ENCODE measurements around the gene SGCD. TPM values are rescaled to one million over a fixed set of nuclear protein-coding genes. Genes with fewer than 3 reads are reported as not detected.

SGCD gene
- total and polyA plus RNA-seq, 9 of the 15 experiments (the other 6 are each of a cell fraction or from before 2014, with no cell fraction given) = not detected

DNA sequence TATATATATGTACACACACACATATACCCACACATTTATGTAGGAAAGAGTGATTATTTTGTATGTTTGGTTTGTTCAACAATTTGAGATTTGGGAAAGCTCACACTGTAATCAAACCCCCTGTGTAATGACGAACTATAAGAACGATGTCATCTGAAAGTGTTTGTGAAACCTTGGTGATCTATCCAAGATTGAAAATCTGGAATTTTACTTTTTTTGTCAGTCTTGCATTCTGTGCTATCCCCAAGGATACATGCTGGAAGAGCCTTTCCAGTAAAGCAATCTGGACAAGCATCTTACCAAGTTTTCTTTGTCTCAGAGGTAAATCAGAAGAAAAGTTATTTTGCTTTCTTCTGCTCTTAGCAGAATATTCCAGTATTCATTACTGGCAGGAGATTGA, 23.3 kb downstream of the SGCD start:
- Histone ChIP-seq H3K9me3 (replicated peaks; ENCODE audit: control insufficient read depth, insufficient read depth, low read depth, low read length) (no peaks in the 10 kb centered on the region; the same call in none of the 2 replicates), H3K4me2 (ENCODE audit: insufficient read depth, low read length) (no peak overlapping the region), H3K9ac (ENCODE audit: insufficient read depth in 1 of 2, low read depth in 2 of 2, low read length in 2 of 2) (no peak overlapping the region), H3K27ac (ENCODE audit: extremely low read depth, low read depth, low read length) (no peak overlapping the region), H3K4me3 (no peak overlapping the region), H3K27me3 (ENCODE audit: control insufficient read depth in 2 of 2, insufficient read depth in 2 of 2, low read length in 2 of 2) (no peaks in the 10 kb centered on the region), H3K79me2 (ENCODE audit: control insufficient read depth, insufficient read depth, low read length) (no peaks in the 10 kb centered on the region), H2AFZ (ENCODE audit: low read depth, low read length) (no peak overlapping the region), H4K20me1 (replicated peaks; ENCODE audit: control insufficient read depth, insufficient read depth, low read length) (no peaks in the 10 kb centered on the region), H3K9me1 (ENCODE audit: control insufficient read depth, insufficient read depth, low read length) (no peaks in the 10 kb centered on the region), H3K4me1 (replicated peaks in 1 of 2; ENCODE audit: control insufficient read depth in 2 of 2, insufficient read depth in 2 of 2, low read length in 2 of 2) (no peaks in the 10 kb centered on the region), H3K36me3 (ENCODE audit: control insufficient read depth, insufficient read depth, low read length) (no peaks in the 10 kb centered on the region)
- 0% methylated on average over 2 of the region's 2 CpGs for WGBS (ENCODE audit: insufficient coverage, low coverage, missing lambda C conversion rate)
- in situ Hi-C loops (cut with MboI) (no loop called here), intact Hi-C loops (cut with micrococcal nuclease) (no loop called here)
- DNase-seq (ENCODE audit: extremely low read depth in 1 of 4, low spot score in 3 of 4) (no peak), ATAC-seq (no peak), FAIRE-seq (no peak)
- ChIA-PET CTCF (ENCODE audit: low intra/inter-chr PET ratio) (no interaction called here), POLR2A (no interaction called here)
- TF ChIP-seq SMAD3 (CRISPR knock-in tag; conservative IDR thresholded peaks at IDR 0.05) (no peak), SLC30A9 (CRISPR knock-in tag; IDR thresholded peaks at IDR 0.05) (no peak), CBX5 (IDR thresholded peaks at IDR 0.05; ENCODE audit: borderline replicate concordance, low read depth) (no peak), BMI1 (IDR thresholded peaks at IDR 0.05; ENCODE audit: low read length) (no peak), ZNF408 (CRISPR knock-in tag; IDR thresholded peaks at IDR 0.05; ENCODE audit: low read depth) (no peak), SMARCE1 (IDR thresholded peaks at IDR 0.05) (no peak), POLR2A (conservative IDR thresholded peaks at IDR 0.05) (no peak), BRF1 (IDR thresholded peaks at IDR 0.05; ENCODE audit: borderline replicate concordance, extremely low read depth, insufficient read length) (no peak)
- TF ChIP-seq, protein P1, sequence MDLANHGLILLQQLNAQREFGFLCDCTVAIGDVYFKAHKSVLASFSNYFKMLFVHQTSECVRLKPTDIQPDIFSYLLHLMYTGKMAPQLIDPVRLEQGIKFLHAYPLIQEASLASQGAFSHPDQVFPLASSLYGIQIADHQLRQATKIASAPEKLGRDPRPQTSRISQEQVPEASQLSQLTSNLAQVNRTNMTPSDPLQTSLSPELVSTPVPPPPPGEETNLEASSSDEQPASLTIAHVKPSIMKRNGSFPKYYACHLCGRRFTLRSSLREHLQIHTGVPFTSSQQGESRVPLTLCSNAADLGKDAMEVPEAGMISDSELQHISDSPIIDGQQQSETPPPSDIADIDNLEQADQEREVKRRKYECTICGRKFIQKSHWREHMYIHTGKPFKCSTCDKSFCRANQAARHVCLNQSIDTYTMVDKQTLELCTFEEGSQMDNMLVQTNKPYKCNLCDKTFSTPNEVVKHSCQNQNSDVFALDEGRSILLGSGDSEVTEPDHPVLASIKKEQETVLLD (IDR thresholded peaks at IDR 0.05) = no peak
- TF ChIP-seq, protein P2, sequence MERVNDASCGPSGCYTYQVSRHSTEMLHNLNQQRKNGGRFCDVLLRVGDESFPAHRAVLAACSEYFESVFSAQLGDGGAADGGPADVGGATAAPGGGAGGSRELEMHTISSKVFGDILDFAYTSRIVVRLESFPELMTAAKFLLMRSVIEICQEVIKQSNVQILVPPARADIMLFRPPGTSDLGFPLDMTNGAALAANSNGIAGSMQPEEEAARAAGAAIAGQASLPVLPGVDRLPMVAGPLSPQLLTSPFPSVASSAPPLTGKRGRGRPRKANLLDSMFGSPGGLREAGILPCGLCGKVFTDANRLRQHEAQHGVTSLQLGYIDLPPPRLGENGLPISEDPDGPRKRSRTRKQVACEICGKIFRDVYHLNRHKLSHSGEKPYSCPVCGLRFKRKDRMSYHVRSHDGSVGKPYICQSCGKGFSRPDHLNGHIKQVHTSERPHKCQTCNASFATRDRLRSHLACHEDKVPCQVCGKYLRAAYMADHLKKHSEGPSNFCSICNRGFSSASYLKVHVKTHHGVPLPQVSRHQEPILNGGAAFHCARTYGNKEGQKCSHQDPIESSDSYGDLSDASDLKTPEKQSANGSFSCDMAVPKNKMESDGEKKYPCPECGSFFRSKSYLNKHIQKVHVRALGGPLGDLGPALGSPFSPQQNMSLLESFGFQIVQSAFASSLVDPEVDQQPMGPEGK (CRISPR knock-in tag; IDR thresholded peaks at IDR 0.05; ENCODE audit: borderline replicate concordance) = no peak
- TF ChIP-seq, protein P3, sequence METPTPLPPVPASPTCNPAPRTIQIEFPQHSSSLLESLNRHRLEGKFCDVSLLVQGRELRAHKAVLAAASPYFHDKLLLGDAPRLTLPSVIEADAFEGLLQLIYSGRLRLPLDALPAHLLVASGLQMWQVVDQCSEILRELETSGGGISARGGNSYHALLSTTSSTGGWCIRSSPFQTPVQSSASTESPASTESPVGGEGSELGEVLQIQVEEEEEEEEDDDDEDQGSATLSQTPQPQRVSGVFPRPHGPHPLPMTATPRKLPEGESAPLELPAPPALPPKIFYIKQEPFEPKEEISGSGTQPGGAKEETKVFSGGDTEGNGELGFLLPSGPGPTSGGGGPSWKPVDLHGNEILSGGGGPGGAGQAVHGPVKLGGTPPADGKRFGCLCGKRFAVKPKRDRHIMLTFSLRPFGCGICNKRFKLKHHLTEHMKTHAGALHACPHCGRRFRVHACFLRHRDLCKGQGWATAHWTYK (CRISPR knock-in tag; IDR thresholded peaks at IDR 0.05) = no peak
- no TSS peak for BruUV-seq (replicated peaks)
